BE2C (cell line): Measurements from ENCODE around the gene KIAA1191.

Experiments
- DNase-seq: peaks from one replicate; pipeline ENCODE4 v3.0.0-alpha.2; 2020
- H3K27me3 ChIP-seq: fragments of 250-450 bp; sonication (Bioruptor Pico); 2 replicates; pipeline ENCODE4 v1.5.1; 2020; ENCODE audit warnings: mild to moderate bottlenecking
- H3K36me3 ChIP-seq: fragments of 250-450 bp; sonication (Bioruptor Pico); 2 replicates; pipeline ENCODE4 v1.5.1; 2020; ENCODE audit warnings: mild to moderate bottlenecking
- H3K4me1 ChIP-seq: fragments of 250-450 bp; sonication (Bioruptor Pico); 2 replicates; pipeline ENCODE4 v1.5.1; 2020
- H3K4me3 ChIP-seq: 2 replicates; pipeline ENCODE4 v1.5.1; 2011; ENCODE audit warnings: low read depth, low read length
- H3K9me3 ChIP-seq: fragments of 250-450 bp; sonication (Bioruptor Pico); 2 replicates; pipeline ENCODE4 v1.5.1; 2020
- TF ChIP-seq, protein P1 (sequence below): IDR thresholded peaks from 2 replicates; pipeline ENCODE4 v1.5.1; 2012; ENCODE audit warnings: mild to moderate bottlenecking, low read depth, low read length

KIAA1191 gene

DNA sequence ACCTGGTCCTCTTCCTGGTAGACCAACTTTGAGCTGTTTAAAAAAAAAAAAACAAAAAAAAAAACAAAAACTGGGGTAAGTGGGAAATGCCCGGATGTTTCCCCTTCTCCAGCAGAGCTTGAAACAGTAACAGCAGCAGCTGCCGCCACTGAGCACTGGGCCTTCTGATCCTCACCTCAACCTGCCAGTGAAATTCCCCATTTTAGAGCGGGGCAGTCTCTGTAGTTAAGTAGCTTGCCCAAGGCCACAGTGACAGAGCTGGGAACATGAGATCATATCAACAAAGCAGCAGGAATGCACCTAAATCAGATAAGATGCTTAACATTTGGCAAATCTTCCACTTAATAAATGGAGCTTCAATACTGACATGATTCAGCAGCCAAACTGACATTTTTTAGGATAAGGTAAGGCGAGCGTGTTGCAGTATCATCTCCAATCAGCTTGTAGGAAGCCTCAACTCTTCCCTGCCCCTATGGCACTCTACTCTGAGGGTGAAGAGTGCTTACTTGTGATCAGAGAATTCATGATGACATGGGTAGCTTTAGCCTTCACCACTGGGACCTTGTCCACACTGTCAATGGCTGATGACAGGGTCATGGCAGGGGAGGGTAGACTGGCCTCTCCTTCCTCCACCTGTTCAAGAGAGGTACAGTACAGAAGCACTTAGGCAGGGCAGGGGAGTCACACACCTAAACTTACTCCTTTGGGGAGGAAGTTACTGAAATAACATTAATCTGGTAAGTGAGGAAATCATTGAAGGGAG lies 9.3 kb downstream of the KIAA1191 start:
- H3K27me3 ChIP-seq = no peaks in the 10 kb centered on the region
- TF ChIP-seq, protein P1, sequence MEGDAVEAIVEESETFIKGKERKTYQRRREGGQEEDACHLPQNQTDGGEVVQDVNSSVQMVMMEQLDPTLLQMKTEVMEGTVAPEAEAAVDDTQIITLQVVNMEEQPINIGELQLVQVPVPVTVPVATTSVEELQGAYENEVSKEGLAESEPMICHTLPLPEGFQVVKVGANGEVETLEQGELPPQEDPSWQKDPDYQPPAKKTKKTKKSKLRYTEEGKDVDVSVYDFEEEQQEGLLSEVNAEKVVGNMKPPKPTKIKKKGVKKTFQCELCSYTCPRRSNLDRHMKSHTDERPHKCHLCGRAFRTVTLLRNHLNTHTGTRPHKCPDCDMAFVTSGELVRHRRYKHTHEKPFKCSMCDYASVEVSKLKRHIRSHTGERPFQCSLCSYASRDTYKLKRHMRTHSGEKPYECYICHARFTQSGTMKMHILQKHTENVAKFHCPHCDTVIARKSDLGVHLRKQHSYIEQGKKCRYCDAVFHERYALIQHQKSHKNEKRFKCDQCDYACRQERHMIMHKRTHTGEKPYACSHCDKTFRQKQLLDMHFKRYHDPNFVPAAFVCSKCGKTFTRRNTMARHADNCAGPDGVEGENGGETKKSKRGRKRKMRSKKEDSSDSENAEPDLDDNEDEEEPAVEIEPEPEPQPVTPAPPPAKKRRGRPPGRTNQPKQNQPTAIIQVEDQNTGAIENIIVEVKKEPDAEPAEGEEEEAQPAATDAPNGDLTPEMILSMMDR = no peak

DNA sequence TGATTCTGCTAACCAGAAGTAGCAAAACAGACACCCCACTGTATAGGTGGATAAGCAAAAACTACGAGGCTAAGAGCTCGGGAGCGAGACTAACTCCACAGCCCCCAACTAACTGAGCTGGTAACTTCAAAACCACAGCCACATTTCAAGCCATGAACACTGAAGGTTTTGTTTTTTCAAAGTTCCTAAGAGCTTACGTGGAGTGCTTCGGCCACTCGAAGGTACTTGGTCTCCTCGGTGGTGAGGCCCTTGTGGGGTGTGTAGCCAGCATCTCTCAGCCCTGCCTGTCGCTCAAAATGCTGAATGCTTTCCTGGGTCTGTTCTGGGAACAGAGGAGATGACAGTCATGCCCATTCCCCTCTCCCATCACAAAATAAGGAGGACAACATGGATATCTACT lies 11.1 kb downstream of the KIAA1191 start:
- Histone ChIP-seq H3K4me1 (no peaks in the 10 kb centered on the region), H3K27me3 (no peaks in the 10 kb centered on the region), H3K4me3 (no peak overlapping the region), H3K9me3 (no peaks in the 10 kb centered on the region), H3K36me3 (peaks cover 72% of the 10 kb centered on the region)
- DNase-seq = no peak
- TF ChIP-seq, protein P1 = no peak

More for the DNA sequence above, 9.3 kb downstream of the KIAA1191 start:
- H3K36me3 ChIP-seq = peaks cover 61% of the 10 kb centered on the region
- H3K4me1 ChIP-seq = no peaks in the 10 kb centered on the region
- H3K4me3 ChIP-seq = no peak overlapping the region
- DNase-seq = no peak
- no peaks in the 10 kb centered on the region for H3K9me3 ChIP-seq

DNA sequence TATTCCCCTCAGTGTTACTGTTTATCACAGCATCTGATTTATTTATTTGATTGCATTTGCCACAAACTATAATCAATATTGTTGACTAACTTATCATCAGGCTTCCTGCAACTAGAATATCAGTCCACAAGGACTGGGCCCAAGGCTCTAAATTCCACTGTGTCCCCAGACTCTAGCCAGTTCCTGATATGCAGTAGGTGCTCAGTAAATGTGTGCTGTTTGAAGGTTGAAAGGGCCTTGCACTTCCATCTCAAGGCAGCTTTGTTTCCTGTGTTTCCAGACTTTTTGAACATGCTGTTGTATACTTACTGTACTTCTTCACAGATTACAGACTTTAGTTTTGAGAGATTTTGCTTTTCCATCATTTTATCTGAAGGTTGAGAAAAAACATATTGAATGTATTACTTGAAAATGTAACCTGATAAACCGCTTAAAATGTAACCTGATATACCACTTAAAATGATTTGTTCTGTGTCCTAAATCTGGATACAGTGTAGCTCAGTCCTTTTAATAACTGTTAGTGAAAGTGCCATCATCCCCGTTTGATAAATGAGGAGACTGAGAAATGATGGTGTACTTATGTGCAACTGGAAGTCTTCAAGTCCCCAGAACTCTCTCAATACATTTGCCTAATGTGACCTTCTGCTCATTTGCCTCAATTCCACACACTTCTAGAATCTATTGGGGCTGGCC lies 18.7 kb downstream of the KIAA1191 start:
- peaks cover 24% of the 10 kb centered on the region for H3K36me3 ChIP-seq
- H3K27me3 ChIP-seq = no peaks in the 10 kb centered on the region
- no peaks in the 10 kb centered on the region for H3K9me3 ChIP-seq
- H3K4me3 ChIP-seq = no peak overlapping the region
- DNase-seq = no peak
- TF ChIP-seq, protein P1 = no peak
- no peaks in the 10 kb centered on the region for H3K4me1 ChIP-seq

DNA sequence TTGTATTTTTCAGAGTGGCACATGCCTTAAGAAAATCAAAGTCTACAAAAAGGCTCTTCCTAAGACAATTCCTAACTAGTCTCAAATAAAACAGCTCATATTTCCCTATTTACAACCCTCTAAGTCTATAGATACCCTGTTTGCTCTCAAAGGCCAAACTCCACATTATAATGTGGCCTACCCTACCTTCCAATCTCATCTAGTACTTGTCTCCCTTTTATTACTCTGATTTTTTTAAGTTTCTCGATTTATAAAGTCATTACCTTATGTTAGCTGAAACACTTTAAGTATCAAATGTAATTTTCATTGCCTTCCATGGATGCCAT lies 19.4 kb downstream of the KIAA1191 start:
- Histone ChIP-seq H3K27me3 (no peaks in the 10 kb centered on the region), H3K36me3 (peaks cover 16% of the 10 kb centered on the region), H3K4me1 (no peaks in the 10 kb centered on the region), H3K4me3 (no peak overlapping the region), H3K9me3 (no peaks in the 10 kb centered on the region)
- TF ChIP-seq, protein P1 = no peak
- DNase-seq = no peak

DNA sequence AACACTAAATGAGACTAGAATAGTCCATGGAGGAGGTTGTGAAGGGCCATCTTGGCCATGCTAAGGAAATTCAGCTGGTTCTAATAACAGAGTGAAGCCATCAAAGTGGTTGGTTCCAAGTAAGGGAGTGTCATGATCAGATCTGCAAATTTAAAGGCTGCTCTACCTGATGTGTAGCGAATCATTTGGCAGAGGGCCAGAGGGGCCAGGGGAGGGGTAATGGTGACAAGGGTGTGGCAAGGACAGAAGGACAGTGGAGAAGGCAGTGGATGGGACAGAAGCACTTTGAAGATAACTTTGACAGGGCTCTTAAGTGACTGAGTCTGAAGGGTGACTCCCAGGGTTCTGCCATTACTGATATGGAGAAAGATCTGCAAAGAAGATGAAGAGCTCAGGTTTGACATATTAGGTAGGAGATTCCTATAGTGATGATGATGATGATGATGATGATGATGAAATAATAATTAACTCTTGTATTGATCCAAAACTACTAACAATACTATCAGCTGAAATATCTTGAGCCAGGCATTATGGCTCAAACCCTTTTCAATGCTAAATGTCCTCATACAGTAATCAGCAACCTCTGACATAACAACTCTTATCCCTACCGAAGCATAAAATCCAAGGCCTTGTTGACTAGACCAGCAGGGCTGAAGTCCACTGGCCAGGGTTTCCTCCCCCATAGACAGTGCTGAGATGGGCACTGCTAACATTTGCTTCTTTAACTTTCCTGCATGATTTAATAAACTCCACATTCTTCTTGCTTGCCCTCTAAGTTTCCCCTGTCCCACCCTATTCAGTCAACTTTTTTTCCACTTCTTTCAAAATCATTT lies 20.0 kb downstream of the KIAA1191 start:
- no peak overlapping the region for H3K4me3 ChIP-seq
- no peaks in the 10 kb centered on the region for H3K9me3 ChIP-seq
- H3K36me3 ChIP-seq = peaks cover 11% of the 10 kb centered on the region
- H3K4me1 ChIP-seq = no peaks in the 10 kb centered on the region
- TF ChIP-seq, protein P1 = no peak
- DNase-seq = no peak
- H3K27me3 ChIP-seq = no peaks in the 10 kb centered on the region
